Measurements from ENCODE around the gene RELN.

RELN gene

GRCh38 chr7:103865442-103865841 is 124.0 kb downstream of the RELN start (continued):
- TF ChIP-seq ZNF26 (tag by site-specific recombination; IDR thresholded peaks at IDR 0.05), result no peak
- TF ChIP-seq ZSCAN18 (tag by site-specific recombination; IDR thresholded peaks at IDR 0.05), result no peak
- no peak for TF ChIP-seq BCL11A (tag by site-specific recombination; IDR thresholded peaks at IDR 0.05; ENCODE audit: low read depth)
- TF ChIP-seq OVOL3 (tag by site-specific recombination; IDR thresholded peaks at IDR 0.05), result no peak
- no peak for TF ChIP-seq ZNF843 (tag by site-specific recombination; IDR thresholded peaks at IDR 0.05)
- TF ChIP-seq ZNF148 (tag by site-specific recombination; IDR thresholded peaks at IDR 0.05; ENCODE audit: borderline replicate concordance), result no peak
- TF ChIP-seq ZNF558 (tag by site-specific recombination; IDR thresholded peaks at IDR 0.05), result no peak

GRCh38 chr7:103862302-103863035 is 127.0 kb downstream of the RELN start:
- TF ChIP-seq ZNF777 (tag by site-specific recombination; IDR thresholded peaks at IDR 0.05; ENCODE audit: borderline replicate concordance) (no peak), CTCF (tag by site-specific recombination; IDR thresholded peaks at IDR 0.05) (no peak), ZNF292 (tag by site-specific recombination; IDR thresholded peaks at IDR 0.05; ENCODE audit: borderline replicate concordance, low read depth) (no peak), TRIM28 (IDR thresholded peaks at IDR 0.05; ENCODE audit: borderline replicate concordance, low read length) (no peak), ZNF654 (tag by site-specific recombination; IDR thresholded peaks at IDR 0.05; ENCODE audit: low read depth) (no peak), EGR2 (tag by site-specific recombination; IDR thresholded peaks at IDR 0.05; ENCODE audit: low read depth) (no peak), ZBTB20 (tag by site-specific recombination; IDR thresholded peaks at IDR 0.05) (no peak)
- Histone ChIP-seq H3K4me1 (ENCODE audit: control insufficient read depth, insufficient read depth, low read length) (no peaks in the 10 kb centered on the region), H3K9me3 (ENCODE audit: control insufficient read depth, insufficient read depth, low read depth, low read length) (no peaks in the 10 kb centered on the region), H3K4me3 (ENCODE audit: low read depth, low read length) (no peak overlapping the region), H3K36me3 (ENCODE audit: control insufficient read depth in 2 of 2, insufficient read depth in 1 of 2, low read length in 2 of 2) (no peaks in the 10 kb centered on the region), H3K27ac (ENCODE audit: extremely low read depth, low read depth, low read length) (no peak overlapping the region)
- ChIA-PET POLR2A (no interaction called here), CTCF (interaction anchor here (0.6 kb wide), 1 partner anchor 17 kb away, joined by 3 read pairs; no protein-coding TSS in a partner anchor)

DNA sequence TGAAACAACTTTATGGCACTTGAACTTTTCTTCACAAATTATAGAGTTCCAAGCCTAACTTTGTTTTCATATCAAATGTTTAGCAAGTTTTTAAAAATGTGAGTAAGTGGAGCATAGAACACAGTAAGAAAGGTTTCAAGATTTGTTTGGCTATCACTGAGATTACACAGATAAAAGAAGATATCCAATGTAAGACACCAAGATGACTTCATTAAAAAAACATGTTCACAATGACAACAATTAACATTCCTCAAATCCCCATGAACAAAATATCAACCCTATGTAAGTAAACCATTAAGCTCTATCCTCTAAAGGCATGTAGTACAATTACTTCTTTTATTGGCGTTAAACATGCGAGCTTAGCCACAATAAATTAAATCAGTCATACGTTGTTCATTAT is 129.7 kb downstream of the RELN start:
- no peak for TF ChIP-seq ZNF596 (tag by site-specific recombination; IDR thresholded peaks at IDR 0.05)
- TF ChIP-seq ZFP37 (tag by site-specific recombination; IDR thresholded peaks at IDR 0.05), result no peak
- no peak for TF ChIP-seq ZNF544 (tag by site-specific recombination; IDR thresholded peaks at IDR 0.05)
- no peak for TF ChIP-seq ZBTB17 (tag by site-specific recombination; IDR thresholded peaks at IDR 0.05)
- TF ChIP-seq MYNN (tag by site-specific recombination; IDR thresholded peaks at IDR 0.05; ENCODE audit: borderline replicate concordance), result no peak
- no peak for TF ChIP-seq ZNF600 (tag by site-specific recombination; IDR thresholded peaks at IDR 0.05)
- no peak for TF ChIP-seq ZNF132 (tag by site-specific recombination; IDR thresholded peaks at IDR 0.05; ENCODE audit: borderline replicate concordance)
- Histone ChIP-seq H3K4me3 (ENCODE audit: low read depth, low read length) (no peak overlapping the region), H3K4me1 (ENCODE audit: control insufficient read depth, insufficient read depth, low read length) (no peaks in the 10 kb centered on the region), H3K27ac (ENCODE audit: extremely low read depth, low read depth, low read length) (no peak overlapping the region), H3K9me3 (ENCODE audit: control insufficient read depth, insufficient read depth, low read depth, low read length) (no peaks in the 10 kb centered on the region), H3K36me3 (ENCODE audit: control insufficient read depth in 2 of 2, insufficient read depth in 1 of 2, low read length in 2 of 2) (no peaks in the 10 kb centered on the region)
- CTCF ChIA-PET, result no interaction called here
- POLR2A ChIA-PET, result no interaction called here

Measured in HEK293 (cell line).